Measurements from ENCODE around the gene GYS1. TPM values are rescaled to one million over a fixed set of nuclear protein-coding genes. Genes with fewer than 3 reads are reported as not detected.
"Not testable (repeated sequence)": the region's sequence is repeated elsewhere in the genome, so short reads cannot be mapped to it uniquely, and the experiment has no call there.

GYS1 gene
- total RNA-seq, 2 experiments from 2014 or later: 58.1 to 58.7 TPM

DNA sequence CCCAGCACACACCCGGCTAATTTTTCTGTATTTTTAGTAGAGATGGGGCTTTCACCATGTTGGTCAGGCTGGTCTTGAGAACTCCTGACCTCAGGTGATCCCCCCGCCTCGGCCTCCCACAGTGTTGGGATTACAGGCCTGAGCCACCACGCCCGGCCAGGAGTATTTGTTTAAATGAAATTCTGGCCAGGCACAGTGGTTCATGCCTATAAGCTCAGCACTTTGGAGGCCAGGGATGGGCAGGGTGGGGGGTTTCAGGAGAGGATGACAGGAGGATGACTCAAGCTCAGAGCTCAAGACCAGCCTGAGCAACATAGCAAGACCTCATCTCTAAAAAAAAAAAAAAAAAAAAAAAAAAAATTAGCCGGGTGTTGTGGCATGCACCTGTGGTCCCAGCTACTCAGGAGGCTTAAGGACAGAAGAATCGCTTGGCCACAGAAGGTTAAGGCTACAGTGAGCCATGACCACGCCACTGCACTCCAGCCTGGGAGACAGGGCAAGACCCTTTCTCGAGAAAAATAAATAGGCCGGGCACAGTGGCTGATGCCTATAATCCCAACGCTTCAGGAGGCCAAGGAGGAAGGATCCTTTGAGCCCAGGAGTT is 67.8 kb downstream of the GYS1 start:
- Mint-ChIP-seq H3K27ac (no peak overlapping the region), H3K9me3 (no peaks in the 10 kb centered on the region), H3K4me1 (ENCODE audit: low read depth) (peaks cover 5% of the 10 kb centered on the region), H3K4me3 (no peak overlapping the region), H3K27me3 (no peaks in the 10 kb centered on the region), H3K36me3 (ENCODE audit: low read depth) (peaks cover 10% of the 10 kb centered on the region)
- intact Hi-C loops (cut with micrococcal nuclease): no loop called here
- ATAC-seq (peak; percentile 51), DNase-seq (peak; percentile 39)
- ChIA-PET CTCF (interaction anchor here (1.2 to 2.4 kb wide), 2 partner anchors 49 to 83 kb away, joined by 3 to 6 read pairs; no protein-coding TSS in a partner anchor), POLR2A (interaction anchor here (1.2 to 1.6 kb wide), 2 partner anchors 11 to 45 kb away, joined by 3 to 4 read pairs; no protein-coding TSS in a partner anchor)
- TF ChIP-seq, protein P1, sequence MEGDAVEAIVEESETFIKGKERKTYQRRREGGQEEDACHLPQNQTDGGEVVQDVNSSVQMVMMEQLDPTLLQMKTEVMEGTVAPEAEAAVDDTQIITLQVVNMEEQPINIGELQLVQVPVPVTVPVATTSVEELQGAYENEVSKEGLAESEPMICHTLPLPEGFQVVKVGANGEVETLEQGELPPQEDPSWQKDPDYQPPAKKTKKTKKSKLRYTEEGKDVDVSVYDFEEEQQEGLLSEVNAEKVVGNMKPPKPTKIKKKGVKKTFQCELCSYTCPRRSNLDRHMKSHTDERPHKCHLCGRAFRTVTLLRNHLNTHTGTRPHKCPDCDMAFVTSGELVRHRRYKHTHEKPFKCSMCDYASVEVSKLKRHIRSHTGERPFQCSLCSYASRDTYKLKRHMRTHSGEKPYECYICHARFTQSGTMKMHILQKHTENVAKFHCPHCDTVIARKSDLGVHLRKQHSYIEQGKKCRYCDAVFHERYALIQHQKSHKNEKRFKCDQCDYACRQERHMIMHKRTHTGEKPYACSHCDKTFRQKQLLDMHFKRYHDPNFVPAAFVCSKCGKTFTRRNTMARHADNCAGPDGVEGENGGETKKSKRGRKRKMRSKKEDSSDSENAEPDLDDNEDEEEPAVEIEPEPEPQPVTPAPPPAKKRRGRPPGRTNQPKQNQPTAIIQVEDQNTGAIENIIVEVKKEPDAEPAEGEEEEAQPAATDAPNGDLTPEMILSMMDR (IDR thresholded peaks at IDR 0.05): no peak

DNA sequence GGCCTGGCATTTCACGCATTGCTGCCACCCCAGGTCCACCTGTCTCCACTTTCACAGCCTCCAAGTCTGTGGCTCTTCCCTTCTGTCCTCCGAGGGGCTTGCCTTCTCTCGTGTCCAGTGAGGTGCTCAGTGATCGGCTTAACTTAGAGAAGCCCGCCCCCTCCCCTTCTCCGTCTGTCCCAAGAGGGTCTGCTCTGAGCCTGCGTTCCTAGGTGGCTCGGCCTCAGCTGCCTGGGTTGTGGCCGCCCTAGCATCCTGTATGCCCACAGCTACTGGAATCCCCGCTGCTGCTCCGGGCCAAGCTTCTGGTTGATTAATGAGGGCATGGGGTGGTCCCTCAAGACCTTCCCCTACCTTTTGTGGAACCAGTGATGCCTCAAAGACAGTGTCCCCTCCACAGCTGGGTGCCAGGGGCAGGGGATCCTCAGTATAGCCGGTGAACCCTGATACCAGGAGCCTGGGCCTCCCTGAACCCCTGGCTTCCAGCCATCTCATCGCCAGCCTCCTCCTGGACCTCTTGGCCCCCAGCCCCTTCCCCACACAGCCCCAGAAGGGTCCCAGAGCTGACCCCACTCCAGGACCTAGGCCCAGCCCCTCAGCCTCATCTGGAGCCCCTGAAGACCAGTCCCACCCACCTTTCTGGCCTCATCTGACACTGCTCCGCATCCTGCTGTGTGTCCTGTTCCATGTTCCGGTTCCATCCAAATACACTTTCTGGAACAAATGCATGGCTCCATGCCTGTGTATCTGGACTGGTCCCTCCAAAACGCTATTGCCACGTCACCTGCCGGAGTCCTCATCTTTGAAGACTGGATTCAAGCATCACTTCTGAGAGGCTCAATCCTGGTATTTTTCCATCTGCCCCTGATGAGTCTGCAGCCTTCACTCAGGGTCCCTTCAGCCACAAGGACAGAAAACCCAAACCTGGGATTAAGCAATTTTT is 70.3 kb downstream of the GYS1 start:
- intact Hi-C loops (cut with micrococcal nuclease): no loop called here
- POLR2A ChIA-PET: no interaction called here
- Mint-ChIP-seq H3K9me3 (no peaks in the 10 kb centered on the region), H3K27me3 (no peaks in the 10 kb centered on the region), H3K36me3 (ENCODE audit: low read depth) (peaks cover 17% of the 10 kb centered on the region), H3K27ac (no peak overlapping the region), H3K4me3 (no peak overlapping the region), H3K4me1 (ENCODE audit: low read depth) (peaks cover 5% of the 10 kb centered on the region)
- CTCF ChIA-PET: no interaction called here
- DNase-seq (no peak), ATAC-seq (no peak)
- TF ChIP-seq, protein P1 (IDR thresholded peaks at IDR 0.05): no peak

DNA sequence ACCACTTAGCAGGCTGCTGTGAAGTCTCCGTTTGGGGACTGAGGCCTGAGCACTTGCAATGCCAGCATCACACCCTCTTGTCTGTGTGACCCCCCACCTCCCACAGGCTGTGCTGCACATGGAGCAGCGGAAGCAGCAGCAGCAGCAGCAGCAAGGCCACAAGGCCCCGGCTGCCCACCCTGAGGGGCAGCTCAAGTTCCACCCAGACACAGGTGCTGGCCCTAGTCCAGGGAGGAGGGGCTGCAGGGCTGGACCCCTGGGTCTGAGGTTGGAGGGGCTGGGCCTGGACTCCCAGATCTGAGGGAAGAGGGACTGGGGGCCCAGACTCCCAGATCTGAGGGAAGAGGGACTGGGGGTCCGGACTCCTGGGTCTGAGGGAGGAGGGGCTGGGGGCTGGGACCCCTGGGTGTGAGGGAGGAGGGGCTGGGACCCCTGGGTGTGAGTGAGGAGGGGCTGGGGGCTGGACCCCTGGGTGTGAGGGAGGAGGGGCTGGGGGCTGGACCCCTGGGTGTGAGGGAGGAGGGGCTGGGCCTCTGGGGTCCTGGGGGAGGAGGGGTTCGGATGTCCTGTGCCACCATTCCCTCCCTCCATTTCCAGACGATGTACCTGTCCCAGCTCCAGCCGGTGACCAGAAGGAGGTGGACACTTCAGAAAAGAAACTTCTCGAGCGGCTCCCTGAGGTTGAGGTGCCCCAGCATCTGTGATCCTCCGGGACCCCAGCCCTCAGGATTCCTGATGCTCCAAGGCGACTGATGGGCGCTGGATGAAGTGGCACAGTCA is 71.2 kb downstream of the GYS1 start:
- Mint-ChIP-seq H3K9me3 (no peaks in the 10 kb centered on the region), H3K4me3 (no peak overlapping the region), H3K4me1 (ENCODE audit: low read depth) (peaks cover 3% of the 10 kb centered on the region), H3K36me3 (ENCODE audit: low read depth) (peaks cover 17% of the 10 kb centered on the region), H3K27ac (no peak overlapping the region), H3K27me3 (no peaks in the 10 kb centered on the region)
- ATAC-seq: no peak
- no peak for DNase-seq
- intact Hi-C loops (cut with micrococcal nuclease): no loop called here
- POLR2A ChIA-PET: no interaction called here
- TF ChIP-seq, protein P1 (IDR thresholded peaks at IDR 0.05): no peak
- CTCF ChIA-PET: no interaction called here

DNA sequence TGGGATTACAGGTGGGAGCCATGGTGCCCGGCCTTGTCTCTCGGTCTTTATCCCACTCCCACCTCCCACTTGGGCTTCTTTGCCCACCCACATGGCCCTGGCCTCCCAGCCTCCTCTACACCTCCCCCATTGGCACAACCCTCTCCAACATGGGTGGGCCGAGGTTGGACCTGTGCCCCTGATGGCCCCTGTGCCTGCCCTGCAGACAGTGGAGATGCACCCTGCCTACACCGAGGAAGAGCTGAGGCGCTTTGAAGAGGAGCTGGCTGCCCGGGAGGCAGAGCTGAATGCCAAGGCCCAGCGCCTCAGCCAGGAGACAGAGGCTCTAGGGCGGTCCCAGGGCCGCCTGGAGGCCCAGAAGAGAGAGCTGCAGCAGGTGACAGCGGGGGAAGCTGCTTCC is 72.2 kb downstream of the GYS1 start:
- Mint-ChIP-seq H3K36me3 (ENCODE audit: low read depth) (peaks cover 20% of the 10 kb centered on the region), H3K27ac (no peak overlapping the region), H3K27me3 (no peaks in the 10 kb centered on the region), H3K4me1 (ENCODE audit: low read depth) (no peaks in the 10 kb centered on the region), H3K9me3 (no peaks in the 10 kb centered on the region), H3K4me3 (no peak overlapping the region)
- ChIA-PET CTCF (no interaction called here), POLR2A (no interaction called here)
- DNase-seq: no peak
- TF ChIP-seq, protein P1 (IDR thresholded peaks at IDR 0.05): no peak
- intact Hi-C loops (cut with micrococcal nuclease): no loop called here
- no peak for ATAC-seq

DNA sequence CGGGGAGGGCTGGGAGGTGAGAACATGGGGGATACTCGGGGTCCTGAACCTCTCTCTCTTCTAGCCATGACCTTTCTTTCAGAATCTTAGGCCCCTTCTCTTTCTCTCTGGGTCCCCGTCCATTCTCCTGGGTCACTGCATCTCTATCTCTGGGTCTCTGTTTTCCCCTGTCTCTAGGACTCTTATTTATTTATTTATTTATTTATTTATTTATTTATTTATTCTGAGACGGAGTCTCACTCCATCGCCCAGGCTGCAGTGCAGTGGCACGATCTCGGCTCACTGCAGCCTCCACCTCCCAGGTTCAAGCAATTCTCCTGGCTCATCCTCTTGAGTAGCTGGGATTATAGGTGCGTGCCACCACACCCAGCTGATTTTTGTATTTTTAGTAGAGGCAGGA is 73.8 kb downstream of the GYS1 start:
- ChIA-PET POLR2A (interaction anchor here (0.6 to 1.1 kb wide), 3 partner anchors 8 to 17 kb away, joined by 3 read pairs; no protein-coding TSS in a partner anchor), CTCF (interaction anchor here (2.0 kb wide), 1 partner anchor 51 kb away, joined by 8 read pairs; no protein-coding TSS in a partner anchor)
- DNase-seq; H3K9me3 Mint-ChIP-seq; H3K4me1 Mint-ChIP-seq (ENCODE audit: low read depth); H3K4me3 Mint-ChIP-seq; ATAC-seq; H3K27ac Mint-ChIP-seq; H3K27me3 Mint-ChIP-seq; intact Hi-C loops (cut with micrococcal nuclease): not testable (repeated sequence)
- H3K36me3 Mint-ChIP-seq (ENCODE audit: low read depth): peaks cover 26% of the 10 kb centered on the region

All from activated CD8-positive, alpha-beta T cell treated with anti-CD3 and anti-CD28 coated beads for 36 hours (primary cell).